Hematopoietic multipotent progenitor cell treated with erythropoietin and hydrocortisone succinate and interleukin-3 and kit ligand, for 8 days (in vitro differentiated cells): Measurements from ENCODE around the gene ATP8B1.
"Not testable (repeated sequence)": the region's sequence is repeated elsewhere in the genome, so short reads cannot be mapped to it uniquely, and the experiment has no call there.

Source experiments
- DNase-seq: peaks from one replicate; pipeline ENCODE4 v3.0.0-alpha.2; 2015

The ATP8B1 gene

GRCh38 chr18:57803103-57803969 is at the start of gene ATP8B1:
Gene ATP8B1, minus strand, starts transcription at chr18:57803315. Its CDS starts 71,508 bp downstream, at chr18:57731807.
- DNase-seq, result no peak

GRCh38 chr18:57850063-57850462 is 46.9 kb upstream of the ATP8B1 start:
- DNase-seq, result no peak

- not testable (repeated sequence) for DNase-seq
These were observed 45.3 kb upstream of the ATP8B1 start for GRCh38 chr18:57848374-57848773.

GRCh38 chr18:57847431-57847830 is 44.3 kb upstream of the ATP8B1 start:
- not testable (repeated sequence) for DNase-seq

GRCh38 chr18:57846258-57846657 is 43.1 kb upstream of the ATP8B1 start:
- DNase-seq, result peak; percentile 78

GRCh38 chr18:57845605-57846074 is 42.5 kb upstream of the ATP8B1 start:
- no peak for DNase-seq

- no peak for DNase-seq
These were observed 41.2 kb upstream of the ATP8B1 start for GRCh38 chr18:57844319-57844718.

- no peak for DNase-seq
These were observed 40.3 kb upstream of the ATP8B1 start for GRCh38 chr18:57843386-57843785.

- no peak for DNase-seq
These were observed 38.5 kb upstream of the ATP8B1 start for GRCh38 chr18:57841568-57841967.

GRCh38 chr18:57839942-57840381 is 36.8 kb upstream of the ATP8B1 start:
- no peak for DNase-seq

- no peak for DNase-seq
These were observed 34.9 kb upstream of the ATP8B1 start for GRCh38 chr18:57837917-57838548.

GRCh38 chr18:57836557-57836956 is 33.4 kb upstream of the ATP8B1 start:
- no peak for DNase-seq

- DNase-seq, result no peak
These were observed 32.8 kb upstream of the ATP8B1 start for GRCh38 chr18:57835904-57836303.

- DNase-seq, result no peak
These were observed 31.5 kb upstream of the ATP8B1 start for GRCh38 chr18:57834616-57835015.

- DNase-seq, result no peak
These were observed 30.5 kb upstream of the ATP8B1 start for GRCh38 chr18:57833441-57834101.

- DNase-seq, result no peak
These were observed 29.6 kb upstream of the ATP8B1 start for GRCh38 chr18:57832730-57833129.

- DNase-seq, result no peak
These were observed 28.7 kb upstream of the ATP8B1 start for GRCh38 chr18:57831597-57832377.

GRCh38 chr18:57827646-57828045 is 24.5 kb upstream of the ATP8B1 start:
- DNase-seq, result no peak

GRCh38 chr18:57826252-57826651 is 23.1 kb upstream of the ATP8B1 start:
- no peak for DNase-seq

- not testable (repeated sequence) for DNase-seq
These were observed 17.5 kb upstream of the ATP8B1 start for GRCh38 chr18:57820583-57820982.

- DNase-seq, result peak; percentile 65
These were observed 16.8 kb upstream of the ATP8B1 start for GRCh38 chr18:57819671-57820460.

GRCh38 chr18:57819119-57819518 is 16.0 kb upstream of the ATP8B1 start:
- DNase-seq, result peak; percentile 10
